Activated CD8-positive, alpha-beta T cell treated with anti-CD3 and anti-CD28 coated beads for 36 hours (primary cell): ENCODE data around the gene GPX3. TPM values are rescaled to one million over a fixed set of nuclear protein-coding genes. Genes with fewer than 3 reads are reported as not detected.

Experiments
- ATAC-seq: fragments of 200-7000 bp; cut with Tn5 transposase; one replicate; pipeline ENCODE4 v1.10.0; 2021; ENCODE audit warnings: mild to moderate bottlenecking, moderate library complexity
- CTCF ChIA-PET: fragments of 350-600 bp; sonication (Branson Sonifier 250); formaldehyde crosslinking; loops from one replicate; lab custom pipeline; 2021; ENCODE audit warnings: antibody characterized with exemption; lab: Charles Lee
- POLR2A ChIA-PET: fragments of 350-600 bp; sonication (Branson Sonifier 250); formaldehyde crosslinking; loops from one replicate; lab custom pipeline; 2021; ENCODE audit warnings: antibody characterized with exemption; lab: Charles Lee
- DNase-seq: peaks from one replicate; pipeline ENCODE4 v3.0.0-alpha.2; 2020
- H3K27ac Mint-ChIP-seq: one replicate; pipeline ENCODE4 v1.8.0; 2021; ENCODE audit warnings: mild to moderate bottlenecking, mixed read lengths
- H3K27me3 Mint-ChIP-seq: one replicate; pipeline ENCODE4 v1.8.0; 2021; ENCODE audit warnings: mixed read lengths
- H3K36me3 Mint-ChIP-seq: one replicate; pipeline ENCODE4 v1.8.0; 2021; ENCODE audit warnings: low read depth, mixed read lengths
- H3K4me1 Mint-ChIP-seq: one replicate; pipeline ENCODE4 v1.8.0; 2021; ENCODE audit warnings: low read depth, mixed read lengths
- H3K4me3 Mint-ChIP-seq: one replicate; pipeline ENCODE4 v1.8.0; 2021; ENCODE audit warnings: mild to moderate bottlenecking, moderate library complexity, mixed read lengths
- H3K9me3 Mint-ChIP-seq: one replicate; pipeline ENCODE4 v1.8.0; 2021; ENCODE audit warnings: mixed read lengths
- intact Hi-C: fragments of 100-400 bp; cut with micrococcal nuclease; formaldehyde crosslinking; loops from one replicate; pipeline ENCODE4 v1.10.0; 2022
- total RNA-seq, 2 experiments: library from RNA; stranded (reverse); gene quantifications; one replicate each; pipeline ENCODE4 v1.2.3, GENCODE V29; 2021
- TF ChIP-seq, protein P1 (sequence below): fragments of 200-600 bp; IDR thresholded peaks from one replicate; pipeline ENCODE4 v1.8.0; 2022; ENCODE audit warnings: antibody characterized with exemption, mild to moderate bottlenecking

The GPX3 gene
- total RNA-seq, 2 experiments from 2014 or later, result not detected

DNA sequence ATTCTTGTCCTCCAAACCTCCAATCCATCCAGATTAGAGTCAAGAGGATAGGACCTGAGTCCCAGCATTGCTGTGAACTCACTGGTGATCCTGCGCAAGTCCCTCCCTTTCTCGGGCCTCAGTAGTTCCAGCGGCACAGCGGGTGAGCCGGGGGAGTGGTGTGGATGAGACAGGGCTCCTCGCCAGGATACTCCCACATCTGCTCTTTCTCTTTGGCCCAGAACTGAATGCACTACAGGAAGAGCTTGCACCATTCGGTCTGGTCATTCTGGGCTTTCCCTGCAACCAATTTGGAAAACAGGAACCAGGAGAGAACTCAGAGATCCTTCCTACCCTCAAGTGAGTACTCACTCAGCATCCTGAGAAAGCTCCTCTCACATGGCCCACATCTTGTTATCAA is 6.3 kb downstream of the GPX3 start:
- Mint-ChIP-seq H3K36me3 (peaks cover 27% of the 10 kb centered on the region), H3K9me3 (no peaks in the 10 kb centered on the region), H3K27me3 (no peaks in the 10 kb centered on the region), H3K4me3 (no peak overlapping the region), H3K4me1 (no peaks in the 10 kb centered on the region), H3K27ac (no peak overlapping the region)
- ChIA-PET CTCF (interaction anchor here (1.5 to 2.3 kb wide), 2 partner anchors 31 to 89 kb away, joined by 4 to 8 read pairs; no protein-coding TSS in a partner anchor), POLR2A (no interaction called here)
- TF ChIP-seq, protein P1, sequence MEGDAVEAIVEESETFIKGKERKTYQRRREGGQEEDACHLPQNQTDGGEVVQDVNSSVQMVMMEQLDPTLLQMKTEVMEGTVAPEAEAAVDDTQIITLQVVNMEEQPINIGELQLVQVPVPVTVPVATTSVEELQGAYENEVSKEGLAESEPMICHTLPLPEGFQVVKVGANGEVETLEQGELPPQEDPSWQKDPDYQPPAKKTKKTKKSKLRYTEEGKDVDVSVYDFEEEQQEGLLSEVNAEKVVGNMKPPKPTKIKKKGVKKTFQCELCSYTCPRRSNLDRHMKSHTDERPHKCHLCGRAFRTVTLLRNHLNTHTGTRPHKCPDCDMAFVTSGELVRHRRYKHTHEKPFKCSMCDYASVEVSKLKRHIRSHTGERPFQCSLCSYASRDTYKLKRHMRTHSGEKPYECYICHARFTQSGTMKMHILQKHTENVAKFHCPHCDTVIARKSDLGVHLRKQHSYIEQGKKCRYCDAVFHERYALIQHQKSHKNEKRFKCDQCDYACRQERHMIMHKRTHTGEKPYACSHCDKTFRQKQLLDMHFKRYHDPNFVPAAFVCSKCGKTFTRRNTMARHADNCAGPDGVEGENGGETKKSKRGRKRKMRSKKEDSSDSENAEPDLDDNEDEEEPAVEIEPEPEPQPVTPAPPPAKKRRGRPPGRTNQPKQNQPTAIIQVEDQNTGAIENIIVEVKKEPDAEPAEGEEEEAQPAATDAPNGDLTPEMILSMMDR, result no peak
- no peak for ATAC-seq
- no peak for DNase-seq
- intact Hi-C loops, result no loop called here

DNA sequence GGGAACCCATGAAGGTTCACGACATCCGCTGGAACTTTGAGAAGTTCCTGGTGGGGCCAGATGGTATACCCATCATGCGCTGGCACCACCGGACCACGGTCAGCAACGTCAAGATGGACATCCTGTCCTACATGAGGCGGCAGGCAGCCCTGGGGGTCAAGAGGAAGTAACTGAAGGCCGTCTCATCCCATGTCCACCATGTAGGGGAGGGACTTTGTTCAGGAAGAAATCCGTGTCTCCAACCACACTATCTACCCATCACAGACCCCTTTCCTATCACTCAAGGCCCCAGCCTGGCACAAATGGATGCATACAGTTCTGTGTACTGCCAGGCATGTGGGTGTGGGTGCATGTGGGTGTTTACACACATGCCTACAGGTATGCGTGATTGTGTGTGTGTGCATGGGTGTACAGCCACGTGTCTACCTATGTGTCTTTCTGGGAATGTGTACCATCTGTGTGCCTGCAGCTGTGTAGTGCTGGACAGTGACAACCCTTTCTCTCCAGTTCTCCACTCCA is 7.6 kb downstream of the GPX3 start:
- TF ChIP-seq, protein P1, result no peak
- no peak for ATAC-seq
- Mint-ChIP-seq H3K4me3 (no peak overlapping the region), H3K27ac (no peak overlapping the region), H3K4me1 (no peaks in the 10 kb centered on the region), H3K27me3 (no peaks in the 10 kb centered on the region), H3K36me3 (peaks cover 38% of the 10 kb centered on the region), H3K9me3 (no peaks in the 10 kb centered on the region)
- no peak for DNase-seq
- ChIA-PET CTCF (interaction anchor here (1.5 kb wide), 1 partner anchor 32 kb away, joined by 4 read pairs; no protein-coding TSS in a partner anchor), POLR2A (no interaction called here)
- intact Hi-C loops, result no loop called here

DNA sequence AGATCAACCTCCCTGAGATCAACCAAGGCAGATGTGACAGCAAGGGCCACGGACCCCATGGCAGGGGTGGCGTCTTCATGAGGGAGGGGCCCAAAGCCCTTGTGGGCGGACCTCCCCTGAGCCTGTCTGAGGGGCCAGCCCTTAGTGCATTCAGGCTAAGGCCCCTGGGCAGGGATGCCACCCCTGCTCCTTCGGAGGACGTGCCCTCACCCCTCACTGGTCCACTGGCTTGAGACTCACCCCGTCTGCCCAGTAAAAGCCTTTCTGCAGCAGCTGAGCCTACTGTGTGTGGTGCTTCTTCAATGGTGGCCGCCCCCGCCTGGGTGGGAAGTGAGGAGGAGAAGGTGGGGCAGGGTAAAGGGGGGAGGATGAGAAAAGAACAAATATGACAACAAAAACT is 8.3 kb downstream of the GPX3 start:
- intact Hi-C loops, result no loop called here
- Mint-ChIP-seq H3K4me1 (no peaks in the 10 kb centered on the region), H3K27me3 (no peaks in the 10 kb centered on the region), H3K4me3 (no peak overlapping the region), H3K9me3 (no peaks in the 10 kb centered on the region), H3K36me3 (peaks cover 44% of the 10 kb centered on the region), H3K27ac (no peak overlapping the region)
- POLR2A ChIA-PET, result no interaction called here
- ATAC-seq (no peak), DNase-seq (no peak)
- TF ChIP-seq, protein P1, result no peak
- CTCF ChIA-PET, result no interaction called here

DNA sequence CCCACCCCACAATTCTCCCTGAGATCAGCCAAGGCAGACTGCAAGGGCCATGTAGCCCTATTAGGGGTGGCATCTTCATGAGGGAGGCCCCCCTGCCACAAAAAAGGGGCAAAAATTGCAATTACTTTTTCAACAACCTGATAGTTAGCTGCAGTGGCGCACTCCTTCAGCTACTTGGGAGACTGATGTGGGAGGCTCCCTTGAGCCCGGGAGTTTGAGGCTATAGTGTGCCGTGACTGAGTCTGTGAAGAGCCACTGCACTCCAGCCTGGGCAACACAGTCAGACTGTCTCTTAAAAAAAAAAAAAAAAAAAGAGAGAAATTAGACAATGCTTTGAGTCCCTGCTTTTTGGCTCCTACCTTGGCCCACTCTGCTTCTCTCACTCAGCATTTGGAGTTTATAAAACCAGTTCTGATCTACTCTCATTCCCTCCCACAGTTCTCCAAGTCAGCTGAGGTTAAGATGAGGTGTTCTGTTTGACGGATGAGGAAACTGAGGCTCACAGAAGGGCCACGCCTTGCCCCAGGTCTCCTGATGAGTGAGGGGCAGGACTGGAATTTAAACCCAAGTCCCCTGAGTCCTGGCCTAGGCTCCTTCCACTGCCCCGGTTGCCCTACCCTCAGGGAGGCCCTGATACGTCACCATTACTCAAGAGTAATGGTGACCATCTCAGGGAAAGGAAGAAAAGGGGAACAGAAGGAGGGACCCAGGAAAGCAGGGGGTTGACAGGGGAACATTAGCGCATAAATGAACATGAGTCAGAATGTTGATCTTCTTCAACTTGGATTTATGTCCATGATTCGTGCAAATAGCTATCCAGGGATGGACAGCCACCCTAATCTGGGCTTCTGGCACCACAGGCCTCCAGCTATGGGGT is 9.0 kb downstream of the GPX3 start:
- ATAC-seq (no peak), DNase-seq (no peak)
- Mint-ChIP-seq H3K27ac (no peak overlapping the region), H3K36me3 (peaks cover 51% of the 10 kb centered on the region), H3K27me3 (no peaks in the 10 kb centered on the region), H3K9me3 (no peaks in the 10 kb centered on the region), H3K4me1 (no peaks in the 10 kb centered on the region), H3K4me3 (no peak overlapping the region)
- intact Hi-C loops, result no loop called here
- TF ChIP-seq, protein P1, result no peak
- POLR2A ChIA-PET, result no interaction called here
- CTCF ChIA-PET, result interaction anchor here (0.7 to 1.8 kb wide), 2 partner anchors 8 to 85 kb away, joined by 3 to 5 read pairs; no protein-coding TSS in a partner anchor

DNA sequence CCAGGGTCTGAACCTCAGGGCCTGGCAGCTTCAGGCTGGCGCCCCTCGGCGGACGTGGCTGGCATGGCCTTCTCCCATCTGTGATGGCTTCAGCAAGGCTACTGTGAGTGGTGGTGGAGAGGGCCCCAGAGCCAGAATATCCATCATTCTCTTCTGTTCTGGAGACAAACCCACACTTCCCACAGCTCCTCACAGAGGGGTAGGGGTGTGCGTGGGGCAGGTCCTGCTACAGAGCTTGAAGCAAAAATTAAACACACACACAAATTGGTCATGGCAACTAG is 9.6 kb downstream of the GPX3 start:
- Mint-ChIP-seq H3K36me3 (peaks cover 55% of the 10 kb centered on the region), H3K4me1 (no peaks in the 10 kb centered on the region), H3K4me3 (no peak overlapping the region), H3K9me3 (no peaks in the 10 kb centered on the region), H3K27ac (no peak overlapping the region), H3K27me3 (no peaks in the 10 kb centered on the region)
- TF ChIP-seq, protein P1, result no peak
- ChIA-PET POLR2A (no interaction called here), CTCF (interaction anchor here (0.7 to 1.8 kb wide), 2 partner anchors 9 to 84 kb away, joined by 3 to 5 read pairs; no protein-coding TSS in a partner anchor)
- ATAC-seq (no peak), DNase-seq (no peak)
- intact Hi-C loops, result no loop called here
